A549 (cell line): ENCODE results near the gene DLGAP1. TPM values are rescaled to one million over a fixed set of nuclear protein-coding genes. Genes with fewer than 3 reads are reported as not detected.

Experiments
- ATAC-seq, 2 experiments: fragments of 200-7000 bp in 1 of 2; fragments of >200 bp in 1 of 2; cut with Nextera tagmentation in 1 of 2; cut with Tn5 transposase in 1 of 2; 3 replicates each; pipeline versions ENCODE4 v1.8.0 to v1.9.1; 2018 to 2020; ENCODE audit warnings: mild to moderate bottlenecking in 1 of 2, moderate library complexity in 1 of 2
- CTCF ChIA-PET: fragments of 300-600 bp; sonication (Branson Sonifier 250); formaldehyde crosslinking; extraction: SDS; loops from one replicate; lab custom pipeline; 2021; ENCODE audit warnings: antibody characterized with exemption, inconsistent platforms; lab: Yijun Ruan, JAX
- POLR2A ChIA-PET: fragments of 350-600 bp; formaldehyde crosslinking; extraction: SDS; loops from one replicate; lab custom pipeline; 2021; ENCODE audit warnings: antibody characterized with exemption, inconsistent platforms; lab: Yijun Ruan, JAX
- DNase-seq, 2 experiments: peaks; one replicate each; pipeline versions ENCODE4 v3.0.0 to v3.0.0-alpha.2; 2011 to 2016; ENCODE audit warnings: low read depth in 1 of 2, low spot score in 1 of 2
- FAIRE-seq: peaks from 2 replicates; lab custom pipeline; 2011; peaks lifted over from hg19 to GRCh38; lab: Jason Lieb, UNC
- H3K27ac ChIP-seq, 2 experiments: fragments of >200 bp; sonication (Bioruptor Twin); formaldehyde crosslinking; 3 replicates each; pipeline ENCODE4 v1.5.1; 2016 to 2017
- H3K4me1 ChIP-seq: fragments of >200 bp; sonication (Bioruptor Twin); formaldehyde crosslinking; 3 replicates; pipeline ENCODE4 v1.6.1; 2016
- H3K4me2 ChIP-seq: fragments of >200 bp; sonication (Bioruptor Twin); formaldehyde crosslinking; 3 replicates; pipeline ENCODE4 v1.6.1; 2016
- H3K4me3 ChIP-seq: fragments of >200 bp; sonication (Bioruptor Twin); formaldehyde crosslinking; 3 replicates; pipeline ENCODE4 v1.5.1; 2016
- H3K9me3 ChIP-seq: fragments of >200 bp; sonication (Bioruptor Twin); formaldehyde crosslinking; 3 replicates; pipeline ENCODE4 v1.6.1; 2016
- ATOH8 ChIP-seq: fragments of 250-450 bp; sonication (Bioruptor Pico); IDR thresholded peaks from 2 replicates; pipeline ENCODE4 v1.5.0; 2020; ENCODE audit warnings: low read depth, mild to moderate bottlenecking, moderate library complexity
- CHD4 ChIP-seq: fragments of 200-600 bp; sonication (generic); IDR thresholded peaks from 2 replicates; pipeline ENCODE4 v1.6.1; 2016; ENCODE audit warnings: antibody characterized with exemption, mild to moderate bottlenecking, borderline replicate concordance
- CTCF ChIP-seq: fragments of >200 bp; sonication (Bioruptor Twin); formaldehyde crosslinking; IDR thresholded peaks from 3 replicates; pipeline ENCODE4 v1.5.1; 2016
- EHMT2 ChIP-seq: fragments of 200-600 bp; sonication (generic); IDR thresholded peaks from 2 replicates; pipeline ENCODE4 v1.6.1; 2016; ENCODE audit warnings: antibody characterized with exemption, low read depth, mild to moderate bottlenecking, moderate library complexity
- EP300 ChIP-seq, 2 experiments: fragments of >200 bp; sonication (Bioruptor Twin); formaldehyde crosslinking; IDR thresholded peaks; 2 replicates in 1 of 2; 3 replicates in 1 of 2; pipeline ENCODE4 v1.6.1; 2016 to 2017
- FOSB ChIP-seq: fragments of 250-450 bp; sonication (Bioruptor Pico); IDR thresholded peaks from 2 replicates; pipeline ENCODE4 v1.5.0; 2020; ENCODE audit warnings: mild to moderate bottlenecking, moderate library complexity
- GATA3 ChIP-seq: IDR thresholded peaks from 2 replicates; pipeline ENCODE4 v1.6.1; 2012; ENCODE audit warnings: borderline replicate concordance
- HES2 ChIP-seq: fragments of >200 bp; sonication (Bioruptor Twin); formaldehyde crosslinking; IDR thresholded peaks from 2 replicates; pipeline ENCODE4 v1.6.1; 2016
- HEYL ChIP-seq: fragments of 250-450 bp; sonication (Bioruptor Pico); IDR thresholded peaks from 2 replicates; pipeline ENCODE4 v1.8.0; 2021; ENCODE audit warnings: mild to moderate bottlenecking, moderate library complexity
- HOXB13 ChIP-seq: fragments of 250-450 bp; sonication (Bioruptor Pico); IDR thresholded peaks from 2 replicates; pipeline ENCODE4 v1.5.0; 2020; ENCODE audit warnings: low read depth, mild to moderate bottlenecking, moderate library complexity
- KDM1A ChIP-seq: fragments of 200-600 bp; sonication (generic); IDR thresholded peaks from 2 replicates; pipeline ENCODE4 v1.6.1; 2016; ENCODE audit warnings: low read depth, mild to moderate bottlenecking
- MAFK ChIP-seq: fragments of 450-650 bp; IDR thresholded peaks from 2 replicates; pipeline ENCODE4 v1.6.1; 2014; ENCODE audit not compliant: partially characterized antibody
- MAX ChIP-seq: IDR thresholded peaks from 2 replicates; pipeline ENCODE4 v1.6.1; 2012
- MYC ChIP-seq: IDR thresholded peaks from 2 replicates; pipeline ENCODE4 v1.6.1; 2012; ENCODE audit warnings: mild to moderate bottlenecking, inconsistent platforms, low read length, improper control_type of control experiment, borderline replicate concordance
- NPAS2 ChIP-seq: fragments of 250-450 bp; sonication (Bioruptor Pico); IDR thresholded peaks from 2 replicates; pipeline ENCODE4 v1.8.0; 2022; ENCODE audit warnings: mild to moderate bottlenecking, moderate library complexity, borderline replicate concordance
- NR3C1 ChIP-seq: fragments of >200 bp; sonication (Bioruptor Twin); formaldehyde crosslinking; IDR thresholded peaks from 3 replicates; pipeline ENCODE4 v1.6.1; 2017
- PHF8 ChIP-seq: fragments of 200-600 bp; sonication (generic); IDR thresholded peaks from 2 replicates; pipeline ENCODE4 v1.6.1; 2016; ENCODE audit warnings: low read depth, mild to moderate bottlenecking, antibody characterized with exemption, moderate library complexity, borderline replicate concordance
- POLR2AphosphoS2 ChIP-seq: conservative IDR thresholded peaks from 2 replicates; pipeline ENCODE4 v1.6.1; 2012; ENCODE audit warnings: low read length, improper control_type of control experiment, inconsistent platforms
- REST ChIP-seq: fragments of 200-600 bp; sonication (generic); IDR thresholded peaks from 2 replicates; pipeline ENCODE4 v1.6.1; 2016; ENCODE audit warnings: antibody characterized with exemption, mild to moderate bottlenecking, moderate library complexity
- WGBS: methylation state at CpG from one replicate; pipeline ENCODE4 v1.1.6; 2017; ENCODE audit errors: missing lambda C conversion rate; 5-methylcytosine and 5-hydroxymethylcytosine counted together
- polyA plus RNA-seq, 4 experiments: library from polyadenylated mRNA; depleted of rRNA in 3 of 4; stranded (reverse); fragments of >200 nt; fragmentation: RNase III in 1 of 4; extraction: RNeasy Plus Mini Kit Qiagen cat#74134 plus additional on column Dnase treatment in 1 of 4; gene quantifications; 2 replicates in 3 of 4; 3 replicates in 1 of 4; pipeline ENCODE4 v1.2.3, GENCODE V29; 2011 to 2017

DLGAP1 gene
- polyA plus RNA-seq, 2 of the 4 experiments (the other 2 are of a cell fraction) = 0.04 to 0.12 TPM

- WGBS = 74% methylated on average over 3 of the region's 3 CpGs
Observed at GRCh38 chr18:3538954-3539617, 916.0 kb downstream of the DLGAP1 start.

GRCh38 chr18:3538456-3538855 lies 916.7 kb downstream of the DLGAP1 start:
- ChIA-PET CTCF (no interaction called here), POLR2A (no interaction called here)
- TF ChIP-seq POLR2AphosphoS2 (no peak), MAFK (no peak), NPAS2 (no peak), NR3C1 (no peak), EHMT2 (no peak), MAX (no peak), KDM1A (no peak), ATOH8 (CRISPR knock-in tag) (no peak), MYC (no peak), CHD4 (no peak), HOXB13 (no peak), CTCF (no peak), REST (no peak)

More at GRCh38 chr18:3538954-3539617, 916.0 kb downstream of the DLGAP1 start:
- H3K4me3 ChIP-seq = no peak overlapping the region
- POLR2A ChIA-PET = no interaction called here
- DNase-seq (no peak), FAIRE-seq (no peak), ATAC-seq (no peak)
- no peak overlapping the region for H3K4me2 ChIP-seq
- CTCF ChIA-PET = no interaction called here
- TF ChIP-seq HES2 = no peak
- no peak for TF ChIP-seq FOSB
- no peak for TF ChIP-seq HEYL (CRISPR knock-in tag)
- TF ChIP-seq EP300 (IDR thresholded peaks at IDR 0.05) = no peak
- TF ChIP-seq REST = no peak
- TF ChIP-seq GATA3 = no peak
- no peak for TF ChIP-seq NR3C1
- TF ChIP-seq ATOH8 (CRISPR knock-in tag) = no peak
- no peak for TF ChIP-seq PHF8
- peaks cover 7% of the 10 kb centered on the region; the same call in 1 of the 3 replicates for H3K4me1 ChIP-seq
- no peaks in the 10 kb centered on the region for H3K9me3 ChIP-seq
- no peak overlapping the region for H3K27ac ChIP-seq

More at GRCh38 chr18:3538456-3538855, 916.7 kb downstream of the DLGAP1 start:
- no peak overlapping the region for H3K4me3 ChIP-seq
- DNase-seq (no peak), ATAC-seq (no peak), FAIRE-seq (no peak)
- H3K27ac ChIP-seq = no peak overlapping the region
- H3K4me2 ChIP-seq = no peak overlapping the region
- peaks cover 7% of the 10 kb centered on the region; the same call in 1 of the 3 replicates for H3K4me1 ChIP-seq
- WGBS = 88% methylated on average over 3 of the region's 3 CpGs
- no peaks in the 10 kb centered on the region for H3K9me3 ChIP-seq
